Coronary artery (tissue), 2 donors: ENCODE results near the gene ASS1.

Experiments used
- DNase-seq: peaks from one replicate; pipeline ENCODE4 v3.0.0-alpha.2; 2017; ENCODE audit warnings: low spot score
- H3K27ac ChIP-seq, 2 donors: fragments of 200-600 bp; sonication (generic); one replicate each; pipeline ENCODE4 v1.5.1; 2016 to 2019
- H3K4me3 ChIP-seq: fragments of 200-600 bp; sonication (generic); 2 replicates; pipeline ENCODE4 v1.5.1; 2016; ENCODE audit warnings: mild to moderate bottlenecking, moderate library complexity
- CTCF ChIP-seq: fragments of 200-600 bp; sonication (generic); IDR thresholded peaks from one replicate; pipeline ENCODE4 v1.5.1; 2019; ENCODE audit warnings: antibody characterized with exemption

Gene ASS1

GRCh38 chr9:130476151-130476730 lies 31.5 kb downstream of the ASS1 start:
- Histone ChIP-seq H3K4me3 (no peak overlapping the region), H3K27ac (no peak overlapping the region)
- no peak for TF ChIP-seq CTCF
- DNase-seq, result no peak

GRCh38 chr9:130477564-130477963 lies 32.8 kb downstream of the ASS1 start:
- DNase-seq, result no peak
- no peak for TF ChIP-seq CTCF
- Histone ChIP-seq H3K27ac (no peak overlapping the region), H3K4me3 (no peak overlapping the region)

- no peak for TF ChIP-seq CTCF
- H3K27ac ChIP-seq, result no peak overlapping the region
- H3K4me3 ChIP-seq, result no peak overlapping the region
- DNase-seq, result no peak
These were observed 33.4 kb downstream of the ASS1 start for GRCh38 chr9:130478152-130478551.

GRCh38 chr9:130478736-130479575 lies 34.2 kb downstream of the ASS1 start:
- no peak overlapping the region for H3K4me3 ChIP-seq
- H3K27ac ChIP-seq, result no peak overlapping the region
- DNase-seq, result no peak
- no peak for TF ChIP-seq CTCF

- Histone ChIP-seq H3K27ac (no peak overlapping the region), H3K4me3 (no peak overlapping the region)
- DNase-seq, result no peak
- no peak for TF ChIP-seq CTCF
These were observed 34.8 kb downstream of the ASS1 start for GRCh38 chr9:130479587-130479986.

GRCh38 chr9:130480673-130481072 lies 35.9 kb downstream of the ASS1 start:
- no peak overlapping the region for H3K4me3 ChIP-seq
- H3K27ac ChIP-seq, result no peak overlapping the region
- DNase-seq, result no peak
- TF ChIP-seq CTCF, result no peak

- DNase-seq, result no peak
- Histone ChIP-seq H3K4me3 (no peak overlapping the region), H3K27ac (no peak overlapping the region)
- TF ChIP-seq CTCF, result no peak
These were observed 37.7 kb downstream of the ASS1 start for GRCh38 chr9:130482463-130482862.
